Progenitor cell of endocrine pancreas (in vitro differentiated cells): ENCODE data around the gene DYNLT1. TPM values are rescaled to one million over a fixed set of nuclear protein-coding genes. Genes with fewer than 3 reads are reported as not detected.

Experiments
- DNase-seq: peaks from one replicate; pipeline ENCODE4 v3.0.0; 2021; ENCODE audit warnings: low spot score; ENCODE audit not compliant: unreplicated experiment
- H3K27ac Mint-ChIP-seq: 2 replicates; pipeline ENCODE4 v1.8.0; 2021; ENCODE audit warnings: mild to moderate bottlenecking, moderate library complexity, mixed read lengths
- H3K27me3 Mint-ChIP-seq: 2 replicates; pipeline ENCODE4 v1.8.0; 2021; ENCODE audit warnings: mixed read lengths
- H3K36me3 Mint-ChIP-seq: 2 replicates; pipeline ENCODE4 v1.8.0; 2022; ENCODE audit warnings: mixed read lengths; ENCODE audit not compliant: insufficient read depth
- H3K4me1 Mint-ChIP-seq: 2 replicates; pipeline ENCODE4 v1.8.0; 2021; ENCODE audit warnings: low read depth, mixed read lengths
- H3K4me3 Mint-ChIP-seq: 2 replicates; pipeline ENCODE4 v1.8.0; 2021; ENCODE audit warnings: low read depth, mild to moderate bottlenecking, moderate library complexity, mixed read lengths
- H3K9me3 Mint-ChIP-seq: 2 replicates; pipeline ENCODE4 v1.8.0; 2021; ENCODE audit warnings: low read depth, mixed read lengths
- CTCF ChIP-seq: fragments of 200-600 bp; sonication (generic); IDR thresholded peaks from one replicate; pipeline ENCODE4 v1.5.0; 2021; ENCODE audit warnings: antibody characterized with exemption, mild to moderate bottlenecking; ENCODE audit not compliant: unreplicated experiment
- long read RNA-seq: library from polyadenylated mRNA; unstranded; transcript quantifications from one replicate; pipeline ENCODE4 v2.0.0, GENCODE V29; 2020
- total RNA-seq: library from RNA; stranded (reverse); gene quantifications from 2 replicates; pipeline ENCODE4 v1.2.1, GENCODE V29; 2021

DYNLT1 gene
- total RNA-seq = 124 and 126 TPM in 2 replicates
- long read RNA-seq, transcript DYNLT1-201 (3 exons, 774 nt) = minor isoform, 5 of 33 reads
- long read RNA-seq, transcript DYNLT1-203 (5 exons, 726 nt) = major isoform, 22 of 33 reads
- long read RNA-seq, partial matches to known transcripts = 0 of 33 reads
- long read RNA-seq, other reads (novel, unspliced or antisense) = 5 of 33 reads

GRCh38 chr6:158644231-158645063, at the start of gene DYNLT1:
Gene DYNLT1 (minus strand): TSS chr6:158644743. CDS start chr6:158644708, 35 bp downstream.
- no peak for TF ChIP-seq CTCF
- Mint-ChIP-seq H3K36me3 (peaks cover 6% of the 10 kb centered on the region), H3K27me3 (peaks cover 2% of the 10 kb centered on the region), H3K4me3 (peak within 1 kb of the TSS; percentile 98), H3K27ac (peak within 1 kb of the TSS; percentile 99), H3K4me1 (peaks cover 34% of the 10 kb centered on the region), H3K9me3 (no peaks in the 10 kb centered on the region)
- DNase-seq = peak; percentile 93

- H3K4me1 Mint-ChIP-seq = peaks cover 10% of the 10 kb centered on the region
- no peak for TF ChIP-seq CTCF
- H3K9me3 Mint-ChIP-seq = no peaks in the 10 kb centered on the region
- no peaks in the 10 kb centered on the region for H3K36me3 Mint-ChIP-seq
- H3K27ac Mint-ChIP-seq = no peak overlapping the region
- H3K27me3 Mint-ChIP-seq = peaks cover 5% of the 10 kb centered on the region
- no peak overlapping the region for H3K4me3 Mint-ChIP-seq
- DNase-seq = no peak
Observed at GRCh38 chr6:158688860-158689259, 44.3 kb upstream of the DYNLT1 start.

- no peak overlapping the region for H3K27ac Mint-ChIP-seq
- DNase-seq = no peak
- peaks cover 5% of the 10 kb centered on the region for H3K27me3 Mint-ChIP-seq
- peaks cover 10% of the 10 kb centered on the region for H3K4me1 Mint-ChIP-seq
- TF ChIP-seq CTCF = no peak
- H3K36me3 Mint-ChIP-seq = no peaks in the 10 kb centered on the region
- no peak overlapping the region for H3K4me3 Mint-ChIP-seq
- no peaks in the 10 kb centered on the region for H3K9me3 Mint-ChIP-seq
Observed at GRCh38 chr6:158687506-158687905, 43.0 kb upstream of the DYNLT1 start.

GRCh38 chr6:158686791-158687381, 42.3 kb upstream of the DYNLT1 start:
- DNase-seq = no peak
- H3K36me3 Mint-ChIP-seq = no peaks in the 10 kb centered on the region
- H3K27ac Mint-ChIP-seq = no peak overlapping the region
- peaks cover 9% of the 10 kb centered on the region for H3K4me1 Mint-ChIP-seq
- no peaks in the 10 kb centered on the region for H3K9me3 Mint-ChIP-seq
- TF ChIP-seq CTCF = no peak
- peaks cover 5% of the 10 kb centered on the region for H3K27me3 Mint-ChIP-seq
- H3K4me3 Mint-ChIP-seq = no peak overlapping the region

- Mint-ChIP-seq H3K4me3 (no peak overlapping the region), H3K36me3 (no peaks in the 10 kb centered on the region), H3K4me1 (peaks cover 9% of the 10 kb centered on the region), H3K9me3 (no peaks in the 10 kb centered on the region), H3K27me3 (peaks cover 5% of the 10 kb centered on the region), H3K27ac (peak overlapping the region; percentile 15)
- DNase-seq = no peak
- TF ChIP-seq CTCF = no peak
Observed at GRCh38 chr6:158686311-158686710, 41.8 kb upstream of the DYNLT1 start.
